Uterus (tissue), 2 donors: ENCODE measurements around the gene PRAME.

Experiments
- POLR2A ChIP-seq, 2 donors: fragments of 450-650 bp; IDR thresholded peaks; one replicate each; pipeline ENCODE4 v1.6.1; 2016; ENCODE audit warnings: antibody characterized with exemption in 2 of 2, mild to moderate bottlenecking in 1 of 2, moderate library complexity in 1 of 2
- TF ChIP-seq, protein P1 (sequence below), 4 experiments: fragments of 200-600 bp in 2 of 4; fragments of 450-650 bp in 2 of 4; sonication (generic) in 2 of 4; IDR thresholded peaks; one replicate each; pipeline ENCODE4 v1.5.1; 2016 to 2019; ENCODE audit warnings: antibody characterized with exemption in 4 of 4, mild to moderate bottlenecking in 2 of 4, moderate library complexity in 1 of 4

DNA sequence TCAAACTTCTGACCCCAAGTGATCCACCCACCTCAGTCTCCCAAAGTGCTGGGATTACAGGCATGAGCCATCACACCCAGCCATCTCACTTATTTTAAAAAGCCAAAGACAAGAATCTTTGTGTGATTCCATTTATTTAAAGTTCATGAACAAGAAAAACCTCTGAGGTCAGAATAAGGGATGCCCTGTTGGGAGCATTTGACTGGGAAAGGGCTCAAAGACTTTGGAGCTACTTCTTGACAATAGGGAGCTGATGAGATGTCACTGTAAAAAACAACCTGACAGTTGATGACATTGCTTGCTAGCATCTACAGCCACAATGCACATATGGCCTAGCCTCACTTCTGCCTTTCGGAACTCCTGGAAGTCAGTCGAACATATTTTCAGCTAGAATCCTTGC, 45.4 kb downstream of the PRAME start:
- no peak for TF ChIP-seq POLR2A (IDR thresholded peaks at IDR 0.05)
- TF ChIP-seq, protein P1, sequence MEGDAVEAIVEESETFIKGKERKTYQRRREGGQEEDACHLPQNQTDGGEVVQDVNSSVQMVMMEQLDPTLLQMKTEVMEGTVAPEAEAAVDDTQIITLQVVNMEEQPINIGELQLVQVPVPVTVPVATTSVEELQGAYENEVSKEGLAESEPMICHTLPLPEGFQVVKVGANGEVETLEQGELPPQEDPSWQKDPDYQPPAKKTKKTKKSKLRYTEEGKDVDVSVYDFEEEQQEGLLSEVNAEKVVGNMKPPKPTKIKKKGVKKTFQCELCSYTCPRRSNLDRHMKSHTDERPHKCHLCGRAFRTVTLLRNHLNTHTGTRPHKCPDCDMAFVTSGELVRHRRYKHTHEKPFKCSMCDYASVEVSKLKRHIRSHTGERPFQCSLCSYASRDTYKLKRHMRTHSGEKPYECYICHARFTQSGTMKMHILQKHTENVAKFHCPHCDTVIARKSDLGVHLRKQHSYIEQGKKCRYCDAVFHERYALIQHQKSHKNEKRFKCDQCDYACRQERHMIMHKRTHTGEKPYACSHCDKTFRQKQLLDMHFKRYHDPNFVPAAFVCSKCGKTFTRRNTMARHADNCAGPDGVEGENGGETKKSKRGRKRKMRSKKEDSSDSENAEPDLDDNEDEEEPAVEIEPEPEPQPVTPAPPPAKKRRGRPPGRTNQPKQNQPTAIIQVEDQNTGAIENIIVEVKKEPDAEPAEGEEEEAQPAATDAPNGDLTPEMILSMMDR (IDR thresholded peaks at IDR 0.05) = no peak
